K562 (cell line): ENCODE measurements around the gene CREM. TPM values are rescaled to one million over a fixed set of nuclear protein-coding genes. Genes with fewer than 3 reads are reported as not detected.

Source experiments
- ATAC-seq: fragments of 200-7000 bp; cut with Tn5 transposase; 3 replicates; pipeline ENCODE4 v1.9.1; 2020; ENCODE audit warnings: moderate library complexity
- BruUV-seq: library from RNA; stranded (reverse); fragments of 400-500 nt; replicated peaks from 2 replicates; lab custom pipeline; 2021; lab: Mats Ljungman, UMichigan
- CTCF ChIA-PET: fragments of 300-600 bp; formaldehyde crosslinking; extraction: SDS; loops from one replicate; lab custom pipeline; 2021; ENCODE audit warnings: low intra/inter-chr PET ratio; lab: Yijun Ruan, JAX
- POLR2A ChIA-PET: fragments of 300-600, 350-650 bp; sonication (Branson Sonifier 250); formaldehyde crosslinking; extraction: SDS; loops from one replicate; lab custom pipeline; 2021; ENCODE audit warnings: antibody characterized with exemption, inconsistent platforms; lab: Yijun Ruan, JAX
- DNase-seq, 4 experiments: peaks; one replicate each; pipeline versions ENCODE4 v3.0.0 to v3.0.0-alpha.2; 2011 to 2018; ENCODE audit warnings: low spot score in 3 of 4, mixed read lengths in 3 of 4; ENCODE audit errors: extremely low read depth in 1 of 4
- FAIRE-seq: peaks from 2 replicates; lab custom pipeline; 2011; peaks lifted over from hg19 to GRCh38; lab: Jason Lieb, UNC
- H2AFZ ChIP-seq: 2 replicates; pipeline ENCODE4 v1.6.0; 2011; ENCODE audit warnings: low read depth, low read length, control low read depth, inconsistent platforms
- H3K27ac ChIP-seq: fragments of 200-600 bp; 3 replicates; pipeline ENCODE4 v1.8.0; 2011; ENCODE audit warnings: low read depth, mild to moderate bottlenecking, control low read depth, inconsistent platforms, low read length, moderate library complexity, mixed read lengths; ENCODE audit errors: extremely low read depth
- H3K27me3 ChIP-seq, 2 experiments: fragments of 300-600 bp in 1 of 2; 2 replicates in 1 of 2; 3 replicates in 1 of 2; pipeline versions ENCODE4 v1.6.0 to v1.8.0; 2011; ENCODE audit warnings: inconsistent platforms in 2 of 2, low read length in 2 of 2, mild to moderate bottlenecking in 1 of 2, mixed read lengths in 1 of 2, moderate library complexity in 1 of 2; ENCODE audit not compliant: control insufficient read depth in 2 of 2, insufficient read depth in 2 of 2
- H3K36me3 ChIP-seq: fragments of 300-600 bp; 3 replicates; pipeline ENCODE4 v1.8.0; 2011; ENCODE audit warnings: mild to moderate bottlenecking, low read length, inconsistent platforms; ENCODE audit not compliant: control insufficient read depth, insufficient read depth
- H3K4me1 ChIP-seq, 2 experiments: fragments of 200-600 bp in 1 of 2; replicated peaks in 1 of 2; 2 replicates in 1 of 2; 3 replicates in 1 of 2; pipeline versions ENCODE4 v1.5.1 to v1.8.0; 2011; ENCODE audit warnings: inconsistent platforms in 2 of 2, low read length in 2 of 2, mild to moderate bottlenecking in 1 of 2, mixed read lengths in 1 of 2, moderate library complexity in 1 of 2; ENCODE audit not compliant: control insufficient read depth in 2 of 2, insufficient read depth in 2 of 2
- H3K4me2 ChIP-seq: 2 replicates; pipeline ENCODE4 v1.6.1; 2011; ENCODE audit warnings: low read length, control low read depth, inconsistent platforms, mixed read lengths; ENCODE audit not compliant: insufficient read depth
- H3K4me3 ChIP-seq: fragments of 200-600 bp; sonication (generic), shearing (Covaris generic); 2 replicates; pipeline ENCODE4 v1.5.1; 2016; ENCODE audit warnings: control low read depth, inconsistent platforms
- H3K79me2 ChIP-seq: fragments of 200-600 bp; 3 replicates; pipeline ENCODE4 v1.8.0; 2011; ENCODE audit warnings: low read length, inconsistent platforms; ENCODE audit not compliant: control insufficient read depth, insufficient read depth
- H3K9ac ChIP-seq, 2 experiments: 2 replicates each; pipeline versions ENCODE4 v1.6.0 to v1.6.1; 2011; ENCODE audit warnings: low read depth in 2 of 2, low read length in 2 of 2, control low read depth in 1 of 2, inconsistent platforms in 1 of 2, mild to moderate bottlenecking in 1 of 2, mixed read lengths in 1 of 2; ENCODE audit not compliant: insufficient read depth in 1 of 2
- H3K9me1 ChIP-seq: one replicate; pipeline ENCODE4 v1.6.0; 2011; ENCODE audit warnings: inconsistent platforms, mild to moderate bottlenecking, low read length, moderate library complexity; ENCODE audit not compliant: control insufficient read depth, insufficient read depth
- H3K9me3 ChIP-seq: replicated peaks from 2 replicates; pipeline ENCODE4 v1.5.1; 2011; ENCODE audit warnings: low read depth, low read length, inconsistent platforms; ENCODE audit not compliant: control insufficient read depth, insufficient read depth
- H4K20me1 ChIP-seq: replicated peaks from 2 replicates; pipeline ENCODE4 v1.6.1; 2011; ENCODE audit warnings: low read length, inconsistent platforms, mixed read lengths; ENCODE audit not compliant: control insufficient read depth, insufficient read depth
- CHAMP1 ChIP-seq: fragments of 450-650 bp; IDR thresholded peaks from 2 replicates; pipeline ENCODE4 v1.6.1; 2016; ENCODE audit warnings: mild to moderate bottlenecking
- FOXO4 ChIP-seq: fragments of 450-650 bp; formaldehyde crosslinking; IDR thresholded peaks from 2 replicates; pipeline ENCODE4 v1.4.0; 2020; ENCODE audit warnings: mild to moderate bottlenecking, moderate library complexity
- FUS ChIP-seq: fragments of 200-400 bp; formaldehyde crosslinking; optimal IDR thresholded peaks from 2 replicates; pipeline ENCODE3; 2017; ENCODE audit warnings: low read depth, low read length
- HNRNPK ChIP-seq: fragments of 200-400 bp; formaldehyde crosslinking; IDR thresholded peaks from one replicate; pipeline ENCODE4 v1.6.1; 2018; ENCODE audit warnings: mild to moderate bottlenecking, low read depth, low read length; ENCODE audit not compliant: poor library complexity, severe bottlenecking
- MTA3 ChIP-seq: fragments of 450-650 bp; formaldehyde crosslinking; IDR thresholded peaks from 2 replicates; pipeline ENCODE4 v1.6.1; 2017; ENCODE audit warnings: mild to moderate bottlenecking, borderline replicate concordance
- MTF1 ChIP-seq: fragments of 250-450 bp; sonication (Bioruptor Pico); IDR thresholded peaks from 2 replicates; pipeline ENCODE4 v1.9.0; 2021; ENCODE audit warnings: moderate library complexity, mild to moderate bottlenecking, inconsistent platforms, borderline replicate concordance
- REST ChIP-seq, 2 experiments: fragments of 450-650 bp; formaldehyde crosslinking in 1 of 2; IDR thresholded peaks; 2 replicates each; pipeline versions ENCODE4 v1.4.0 to v1.6.1; 2014 to 2020; ENCODE audit warnings: mild to moderate bottlenecking in 2 of 2, borderline replicate concordance in 1 of 2, low read depth in 1 of 2
- RFX5 ChIP-seq: IDR thresholded peaks from 2 replicates; pipeline ENCODE4 v1.6.1; 2011; ENCODE audit warnings: low read depth, mild to moderate bottlenecking, improper control_type of control experiment, low read length
- SRSF7 ChIP-seq: fragments of 200-400 bp; formaldehyde crosslinking; optimal IDR thresholded peaks from 2 replicates; pipeline ENCODE3; 2017; ENCODE audit warnings: mild to moderate bottlenecking, low read depth, low read length
- WGBS: fragments of 100-300 bp; shearing (Covaris generic); methylation state at CpG from one replicate; pipeline ENCODE4 v1.1.6; 2016; ENCODE audit warnings: low coverage, mixed read lengths; ENCODE audit not compliant: insufficient coverage; ENCODE audit errors: missing lambda C conversion rate; 5-methylcytosine and 5-hydroxymethylcytosine counted together
- in situ Hi-C: fragments of 300-500 bp; cut with MboI; formaldehyde crosslinking; loops from 4 replicates; pipeline ENCODE4 v1.15.0; 2018; ENCODE audit warnings: inconsistent platforms, mixed read lengths
- intact Hi-C: fragments of 100-400 bp; cut with micrococcal nuclease; formaldehyde crosslinking; loops from 2 replicates; pipeline ENCODE4 v1.14.2; 2022
- polyA plus RNA-seq, 8 experiments: library from polyadenylated mRNA; depleted of rRNA in 4 of 8; stranded (reverse) in 5 of 8; unstranded in 3 of 8; fragments of >200 nt; fragmentation: Nextera tagmentation in 2 of 8; fragmentation: Illumina TruSeq in 1 of 8; extraction: Ambion mirVana in 2 of 8; extraction: Trizol in 1 of 8; gene quantifications; 2 replicates each; pipeline versions ENCODE4 v1.2.1 to v1.2.3, GENCODE V29; 2011 to 2014; ENCODE audit warnings: inconsistent platforms in 1 of 8, missing spikeins in 1 of 8
- total RNA-seq, 7 experiments: library from RNA; depleted of rRNA in 6 of 7; stranded (reverse); fragments of >200 nt in 6 of 7; fragmentation: Illumina TruSeq in 2 of 7; extraction: Trizol in 2 of 7; gene quantifications; 2 replicates each; pipeline versions ENCODE4 v1.2.1 to v1.2.3, GENCODE V29; 2011 to 2021; ENCODE audit warnings: low replicate concordance in 1 of 7

Gene CREM
- total and polyA plus RNA-seq, 9 of the 15 experiments (the other 6 are each of a cell fraction or from before 2014, with no cell fraction given): 39.1 to 70.2 (median 48.3) TPM

- POLR2A ChIA-PET: no interaction called here
- no peak for FAIRE-seq
Observed at GRCh38 chr10:35130663-35131062, 4.0 kb downstream of the CREM start.

More at GRCh38 chr10:35130663-35131062, 4.0 kb downstream of the CREM start:
- intact Hi-C loops (no loop called here), in situ Hi-C loops (no loop called here)
- Histone ChIP-seq H3K36me3 (no peaks in the 10 kb centered on the region), H3K9ac (no peak overlapping the region), H3K9me3 (no peaks in the 10 kb centered on the region), H3K79me2 (peaks cover 51% of the 10 kb centered on the region), H4K20me1 (no peaks in the 10 kb centered on the region), H3K27me3 (no peaks in the 10 kb centered on the region), H3K4me2 (peak overlapping the region; percentile 11; the same call in 1 of the 2 replicates), H3K4me3 (no peak overlapping the region), H2AFZ (no peak overlapping the region), H3K9me1 (no peaks in the 10 kb centered on the region), H3K27ac (no peak overlapping the region), H3K4me1 (peaks cover 6 to 16% of the 10 kb centered on the region in 2 experiments; a peak in 4 of 5 replicates)
- whole genome bisulfite sequencing: 50% methylated on average over 4 of the region's 4 CpGs
- TF ChIP-seq SRSF7 (no peak), FUS (no peak), HNRNPK (no peak), REST (IDR thresholded peaks at IDR 0.05; ENCODE audit: borderline replicate concordance) (no peak), REST (CRISPR knock-in tag; IDR thresholded peaks at IDR 0.05; ENCODE audit: low read depth) (no peak), MTF1 (CRISPR knock-in tag) (no peak), CHAMP1 (no peak), MTA3 (no peak), FOXO4 (no peak), RFX5 (no peak)
- no TSS peak for BruUV-seq
- no peak for DNase-seq
- CTCF ChIA-PET: no interaction called here
- ATAC-seq: no peak
